Fibroblast of mammary gland (primary cell): ENCODE data around the gene CUTC.
"Not testable (repeated sequence)": the region's sequence is repeated elsewhere in the genome, so short reads cannot be mapped to it uniquely, and the experiment has no call there.

Experiments used
- DNase-seq: peaks from one replicate; pipeline ENCODE4 v3.0.0-alpha.2; 2010; ENCODE audit warnings: low read depth
- H3K4me3 ChIP-seq: 2 replicates; pipeline ENCODE4 v1.5.1; 2011; ENCODE audit warnings: low read depth, mild to moderate bottlenecking, low read length, moderate library complexity; ENCODE audit not compliant: control insufficient read depth
- TF ChIP-seq, protein P1 (sequence below): conservative IDR thresholded peaks from 2 replicates; pipeline ENCODE4 v1.5.1; 2011; ENCODE audit warnings: low read depth, low read length, inconsistent platforms; ENCODE audit not compliant: control insufficient read depth, insufficient read depth

Gene CUTC

GRCh38 chr10:99720387-99720786 lies 11.6 kb upstream of the CUTC start:
- TF ChIP-seq, protein P1, sequence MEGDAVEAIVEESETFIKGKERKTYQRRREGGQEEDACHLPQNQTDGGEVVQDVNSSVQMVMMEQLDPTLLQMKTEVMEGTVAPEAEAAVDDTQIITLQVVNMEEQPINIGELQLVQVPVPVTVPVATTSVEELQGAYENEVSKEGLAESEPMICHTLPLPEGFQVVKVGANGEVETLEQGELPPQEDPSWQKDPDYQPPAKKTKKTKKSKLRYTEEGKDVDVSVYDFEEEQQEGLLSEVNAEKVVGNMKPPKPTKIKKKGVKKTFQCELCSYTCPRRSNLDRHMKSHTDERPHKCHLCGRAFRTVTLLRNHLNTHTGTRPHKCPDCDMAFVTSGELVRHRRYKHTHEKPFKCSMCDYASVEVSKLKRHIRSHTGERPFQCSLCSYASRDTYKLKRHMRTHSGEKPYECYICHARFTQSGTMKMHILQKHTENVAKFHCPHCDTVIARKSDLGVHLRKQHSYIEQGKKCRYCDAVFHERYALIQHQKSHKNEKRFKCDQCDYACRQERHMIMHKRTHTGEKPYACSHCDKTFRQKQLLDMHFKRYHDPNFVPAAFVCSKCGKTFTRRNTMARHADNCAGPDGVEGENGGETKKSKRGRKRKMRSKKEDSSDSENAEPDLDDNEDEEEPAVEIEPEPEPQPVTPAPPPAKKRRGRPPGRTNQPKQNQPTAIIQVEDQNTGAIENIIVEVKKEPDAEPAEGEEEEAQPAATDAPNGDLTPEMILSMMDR, result no peak
- H3K4me3 ChIP-seq, result no peak overlapping the region
- no peak for DNase-seq

DNA sequence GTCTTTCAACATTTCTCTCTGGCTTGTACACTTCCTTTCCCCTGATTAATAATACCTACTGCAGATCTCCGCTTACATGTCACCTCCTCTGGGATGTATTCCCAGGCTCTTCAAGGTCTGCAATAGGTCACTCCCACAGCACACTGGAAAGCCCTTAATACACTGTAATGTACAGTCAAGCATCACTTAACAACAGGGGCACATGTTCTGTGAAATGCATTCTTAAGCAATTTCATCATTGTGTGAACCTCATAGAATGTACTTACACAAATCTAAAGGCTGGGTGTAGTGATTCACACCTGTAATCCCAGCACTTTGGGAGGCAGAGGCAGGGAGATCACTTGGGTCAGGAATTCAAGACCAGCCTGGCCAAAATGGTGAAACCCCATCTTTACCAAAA lies 2.0 kb upstream of the CUTC start:
- TF ChIP-seq, protein P1, result no peak
- H3K4me3 ChIP-seq, result no peak overlapping the region
- peak; percentile 44 for DNase-seq

DNA sequence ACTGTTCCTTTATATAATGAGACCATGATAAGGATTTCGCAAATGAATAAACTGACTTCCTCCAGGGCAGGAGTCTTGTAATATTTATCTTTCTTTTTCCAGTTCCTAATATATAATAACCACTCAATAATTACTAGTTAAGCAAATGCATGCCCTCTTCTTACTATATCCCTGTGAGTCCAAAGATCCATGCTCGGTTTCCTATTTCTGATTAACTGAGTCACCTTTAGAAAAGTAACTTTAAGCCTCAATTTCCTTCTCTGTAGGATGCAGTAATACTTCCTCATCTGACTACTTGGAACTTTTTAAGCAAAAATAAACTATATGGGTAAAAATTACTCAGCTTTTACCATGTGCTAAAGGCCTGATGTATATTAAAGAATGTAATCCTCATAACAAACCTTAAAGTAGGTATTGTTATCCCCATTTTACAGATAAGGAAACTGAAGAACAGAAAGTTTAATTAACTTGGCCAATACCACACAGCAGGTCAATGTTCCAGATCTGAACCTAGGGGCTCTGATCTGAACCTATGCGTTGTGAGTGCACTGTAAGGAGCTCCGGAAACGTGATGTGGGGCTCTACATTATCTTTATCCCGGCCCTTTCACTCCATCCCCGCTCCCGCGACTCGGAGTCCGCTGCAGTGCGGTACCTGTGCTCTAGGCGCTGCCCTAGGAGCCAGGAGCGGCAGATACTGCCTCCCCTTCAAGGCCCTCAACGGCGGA lies 565 bp upstream of the CUTC start:
- peak overlapping the region; percentile 99 for H3K4me3 ChIP-seq
- no peak for DNase-seq
- TF ChIP-seq, protein P1, result no peak

GRCh38 chr10:99733366-99733765 lies 1.3 kb downstream of the CUTC start:
- DNase-seq, result peak; percentile 64
- peak overlapping the region; percentile 99 for H3K4me3 ChIP-seq
- TF ChIP-seq, protein P1, result no peak

GRCh38 chr10:99734111-99734510 lies 2.1 kb downstream of the CUTC start:
- not testable (repeated sequence) for DNase-seq

GRCh38 chr10:99740260-99740659 lies 8.2 kb downstream of the CUTC start:
- H3K4me3 ChIP-seq, result no peak overlapping the region
- no peak for DNase-seq
- TF ChIP-seq, protein P1, result no peak

More at GRCh38 chr10:99734111-99734510, 2.1 kb downstream of the CUTC start:
- not testable (repeated sequence) for H3K4me3 ChIP-seq

DNA sequence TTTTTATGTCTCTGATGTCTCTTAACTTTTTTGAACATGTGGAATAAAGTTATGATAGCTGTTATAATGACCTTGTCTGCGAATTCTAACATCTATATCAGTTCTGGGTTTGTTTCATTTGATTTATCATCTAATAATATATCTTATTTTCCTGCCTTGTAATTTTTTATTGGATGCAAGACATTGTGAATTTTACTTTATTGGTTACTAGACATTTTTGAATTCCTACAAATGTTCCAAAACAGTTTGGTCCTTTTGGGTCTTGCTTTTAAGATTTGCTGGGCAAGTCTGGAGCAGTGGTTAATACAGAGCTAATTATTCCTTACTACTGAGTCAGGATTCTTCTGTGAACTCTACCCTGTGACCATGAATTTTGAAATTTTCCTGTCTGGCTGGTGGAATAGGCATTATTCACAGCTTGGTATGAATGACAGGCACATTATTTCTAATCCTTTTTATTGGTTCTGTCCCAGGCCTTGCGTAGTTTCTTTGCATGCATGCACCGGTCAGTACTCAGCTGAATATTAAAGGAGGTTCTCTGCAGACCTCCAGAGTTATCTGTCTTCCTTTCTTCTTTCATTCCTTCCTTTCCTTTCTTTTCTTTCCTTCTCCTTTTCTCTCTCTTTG lies 9.0 kb downstream of the CUTC start:
- TF ChIP-seq, protein P1, result no peak
- no peak overlapping the region for H3K4me3 ChIP-seq
- DNase-seq, result peak; percentile 44
